Neural cell (in vitro differentiated cells): ENCODE measurements around the gene BNC2. TPM values are rescaled to one million over a fixed set of nuclear protein-coding genes. Genes with fewer than 3 reads are reported as not detected.

Experiments
- H2AFZ ChIP-seq: fragments of 200-600, 300-800 bp; sonication (generic), shearing (Covaris generic); 2 replicates; pipeline ENCODE4 v1.6.0; 2014; ENCODE audit warnings: low read depth, mild to moderate bottlenecking, antibody characterized with exemption, low read length, moderate library complexity
- H3F3A ChIP-seq: fragments of 200-600 bp; shearing (Covaris generic); 2 replicates; pipeline ENCODE4 v1.6.1; 2016; ENCODE audit warnings: mild to moderate bottlenecking, moderate library complexity, mixed read lengths, antibody characterized with exemption, low read length; ENCODE audit not compliant: insufficient read depth, poor library complexity, severe bottlenecking
- H3K27ac ChIP-seq: fragments of 200-600, 300-800 bp; sonication (generic), shearing (Covaris generic); 2 replicates; pipeline ENCODE4 v1.5.1; 2014; ENCODE audit warnings: mild to moderate bottlenecking, low read length, moderate library complexity
- H3K27me3 ChIP-seq: fragments of 300-800, 200-600 bp; sonication (generic), shearing (Covaris generic); 2 replicates; pipeline ENCODE4 v1.6.0; 2014; ENCODE audit warnings: mild to moderate bottlenecking, low read depth, low read length, moderate library complexity; ENCODE audit not compliant: insufficient read depth
- H3K36me3 ChIP-seq: fragments of 300-800, 200-600 bp; sonication (generic), shearing (Covaris generic); 2 replicates; pipeline ENCODE4 v1.5.1; 2014; ENCODE audit warnings: mild to moderate bottlenecking, antibody characterized with exemption, low read length, moderate library complexity; ENCODE audit not compliant: insufficient read depth
- H3K4me2 ChIP-seq: fragments of 300-800, 200-600 bp; sonication (generic), shearing (Covaris generic); 2 replicates; pipeline ENCODE4 v1.6.0; 2014; ENCODE audit warnings: mild to moderate bottlenecking, low read length
- H3K4me3 ChIP-seq: fragments of 300-800, 200-600 bp; sonication (generic), shearing (Covaris generic); 2 replicates; pipeline ENCODE4 v1.5.1; 2014; ENCODE audit warnings: mild to moderate bottlenecking, low read length, moderate library complexity
- H3K79me2 ChIP-seq: fragments of 200-600 bp; shearing (Covaris generic); replicated peaks from 2 replicates; pipeline ENCODE4 v1.6.0; 2014; ENCODE audit warnings: mild to moderate bottlenecking, low read length, moderate library complexity; ENCODE audit not compliant: insufficient read depth
- H3K9ac ChIP-seq: fragments of 300-800, 200-600 bp; sonication (generic), shearing (Covaris generic); 2 replicates; pipeline ENCODE4 v1.6.1; 2016; ENCODE audit warnings: mild to moderate bottlenecking, low read length, mixed read lengths
- H3K9me2 ChIP-seq: fragments of 200-600 bp; shearing (Covaris generic); 2 replicates; pipeline ENCODE4 v1.6.1; 2016; ENCODE audit warnings: mild to moderate bottlenecking, low read length, mixed read lengths; ENCODE audit not compliant: insufficient read depth
- H3K9me3 ChIP-seq: fragments of 200-600, 300-800 bp; sonication (generic), shearing (Covaris generic); 2 replicates; pipeline ENCODE4 v1.6.1; 2016; ENCODE audit warnings: mild to moderate bottlenecking, mixed run types, low read length, moderate library complexity, mixed read lengths
- H4K20me1 ChIP-seq: fragments of 200-600 bp; shearing (Covaris generic); 2 replicates; pipeline ENCODE4 v1.6.1; 2016; ENCODE audit warnings: mild to moderate bottlenecking, mixed run types; ENCODE audit not compliant: insufficient read depth
- EP300 ChIP-seq: fragments of 450-650 bp; conservative IDR thresholded peaks from 2 replicates; pipeline ENCODE4 v1.6.1; 2014; ENCODE audit warnings: antibody characterized with exemption, mild to moderate bottlenecking, moderate library complexity; ENCODE audit not compliant: poor library complexity, severe bottlenecking
- EZH2 ChIP-seq: fragments of 200-600, 300-800 bp; shearing (Covaris generic), sonication (generic); IDR thresholded peaks from 2 replicates; pipeline ENCODE4 v1.6.1; 2014; ENCODE audit warnings: antibody characterized with exemption, low read length, borderline replicate concordance, mild to moderate bottlenecking; ENCODE audit not compliant: insufficient read depth, poor library complexity, severe bottlenecking
- MXI1 ChIP-seq: fragments of 450-650 bp; conservative IDR thresholded peaks from 2 replicates; pipeline ENCODE4 v1.6.1; 2014; ENCODE audit warnings: antibody characterized with exemption, mild to moderate bottlenecking; ENCODE audit not compliant: poor library complexity, severe bottlenecking
- POLR2AphosphoS5 ChIP-seq: IDR thresholded peaks from 2 replicates; pipeline ENCODE4 v1.6.1; 2012
- RAD21 ChIP-seq: fragments of 450-650 bp; conservative IDR thresholded peaks from 2 replicates; pipeline ENCODE4 v1.6.1; 2014; ENCODE audit warnings: antibody characterized with exemption, mild to moderate bottlenecking, moderate library complexity
- SMC3 ChIP-seq: fragments of 450-650 bp; conservative IDR thresholded peaks from 2 replicates; pipeline ENCODE4 v1.6.1; 2014; ENCODE audit warnings: antibody characterized with exemption, mild to moderate bottlenecking, moderate library complexity; ENCODE audit not compliant: poor library complexity
- TAF1 ChIP-seq: IDR thresholded peaks from 2 replicates; pipeline ENCODE4 v1.6.1; 2012; ENCODE audit warnings: low read depth
- polyA plus RNA-seq: library from polyadenylated mRNA; depleted of rRNA; stranded (reverse); fragments of >200 nt; gene quantifications from 2 replicates; pipeline ENCODE4 v1.2.3, GENCODE V29; 2014
- TF ChIP-seq, protein P1 (sequence below): IDR thresholded peaks from 2 replicates; pipeline ENCODE4 v1.6.1; 2012; ENCODE audit warnings: borderline replicate concordance
- TF ChIP-seq, protein P2 (sequence below): fragments of 450-650 bp; IDR thresholded peaks from 2 replicates; pipeline ENCODE4 v1.5.1; 2014; ENCODE audit warnings: antibody characterized with exemption, mild to moderate bottlenecking, moderate library complexity; ENCODE audit not compliant: poor library complexity, severe bottlenecking

Gene BNC2
- polyA plus RNA-seq, 1 donor from 2014 or later, result 1.3 TPM

DNA sequence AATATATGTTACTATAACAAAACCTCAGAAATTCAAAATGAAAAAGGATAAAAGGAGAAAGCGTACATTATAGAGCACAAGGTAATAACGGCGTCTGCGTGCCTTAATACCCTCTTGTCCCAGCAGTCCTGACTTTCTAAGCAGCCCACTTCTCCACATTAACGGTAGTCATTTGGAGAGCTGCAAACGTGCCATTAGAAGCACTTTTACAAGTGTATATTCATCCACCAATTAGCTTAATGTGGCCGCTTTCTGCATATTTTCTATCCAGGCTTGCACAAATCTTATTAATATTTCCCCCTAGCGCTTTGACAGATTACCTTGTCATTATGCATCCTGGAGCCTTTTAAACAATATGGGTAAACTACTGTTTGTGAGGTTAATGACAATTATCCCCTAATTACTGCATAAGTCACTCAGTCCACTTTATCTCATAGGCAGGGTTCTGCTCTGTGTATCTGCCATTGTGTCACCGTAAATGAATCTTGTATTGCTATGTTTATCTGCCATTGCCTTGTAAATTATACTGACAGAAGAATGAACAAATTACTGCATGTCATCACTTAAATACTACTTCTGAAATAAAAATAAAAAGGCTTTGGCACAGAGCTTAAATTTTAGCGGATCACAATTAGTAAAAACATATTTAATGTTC is 421.3 kb downstream of the BNC2 start:
- Histone ChIP-seq H2AFZ (no peak overlapping the region), H3K4me2 (no peak overlapping the region), H3F3A (no peaks in the 10 kb centered on the region), H3K27ac (no peak overlapping the region), H3K27me3 (peaks cover 5% of the 10 kb centered on the region), H3K79me2 (no peaks in the 10 kb centered on the region), H3K9me2 (no peaks in the 10 kb centered on the region), H3K9me3 (no peaks in the 10 kb centered on the region), H3K36me3 (no peaks in the 10 kb centered on the region), H3K4me3 (no peak overlapping the region), H4K20me1 (no peaks in the 10 kb centered on the region), H3K9ac (no peak overlapping the region)
- TF ChIP-seq EZH2 (no peak), MXI1 (no peak), TAF1 (no peak), POLR2AphosphoS5 (no peak), RAD21 (no peak), EP300 (no peak), SMC3 (no peak)
- TF ChIP-seq, protein P1, sequence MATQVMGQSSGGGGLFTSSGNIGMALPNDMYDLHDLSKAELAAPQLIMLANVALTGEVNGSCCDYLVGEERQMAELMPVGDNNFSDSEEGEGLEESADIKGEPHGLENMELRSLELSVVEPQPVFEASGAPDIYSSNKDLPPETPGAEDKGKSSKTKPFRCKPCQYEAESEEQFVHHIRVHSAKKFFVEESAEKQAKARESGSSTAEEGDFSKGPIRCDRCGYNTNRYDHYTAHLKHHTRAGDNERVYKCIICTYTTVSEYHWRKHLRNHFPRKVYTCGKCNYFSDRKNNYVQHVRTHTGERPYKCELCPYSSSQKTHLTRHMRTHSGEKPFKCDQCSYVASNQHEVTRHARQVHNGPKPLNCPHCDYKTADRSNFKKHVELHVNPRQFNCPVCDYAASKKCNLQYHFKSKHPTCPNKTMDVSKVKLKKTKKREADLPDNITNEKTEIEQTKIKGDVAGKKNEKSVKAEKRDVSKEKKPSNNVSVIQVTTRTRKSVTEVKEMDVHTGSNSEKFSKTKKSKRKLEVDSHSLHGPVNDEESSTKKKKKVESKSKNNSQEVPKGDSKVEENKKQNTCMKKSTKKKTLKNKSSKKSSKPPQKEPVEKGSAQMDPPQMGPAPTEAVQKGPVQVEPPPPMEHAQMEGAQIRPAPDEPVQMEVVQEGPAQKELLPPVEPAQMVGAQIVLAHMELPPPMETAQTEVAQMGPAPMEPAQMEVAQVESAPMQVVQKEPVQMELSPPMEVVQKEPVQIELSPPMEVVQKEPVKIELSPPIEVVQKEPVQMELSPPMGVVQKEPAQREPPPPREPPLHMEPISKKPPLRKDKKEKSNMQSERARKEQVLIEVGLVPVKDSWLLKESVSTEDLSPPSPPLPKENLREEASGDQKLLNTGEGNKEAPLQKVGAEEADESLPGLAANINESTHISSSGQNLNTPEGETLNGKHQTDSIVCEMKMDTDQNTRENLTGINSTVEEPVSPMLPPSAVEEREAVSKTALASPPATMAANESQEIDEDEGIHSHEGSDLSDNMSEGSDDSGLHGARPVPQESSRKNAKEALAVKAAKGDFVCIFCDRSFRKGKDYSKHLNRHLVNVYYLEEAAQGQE, result no peak
- TF ChIP-seq, protein P2, sequence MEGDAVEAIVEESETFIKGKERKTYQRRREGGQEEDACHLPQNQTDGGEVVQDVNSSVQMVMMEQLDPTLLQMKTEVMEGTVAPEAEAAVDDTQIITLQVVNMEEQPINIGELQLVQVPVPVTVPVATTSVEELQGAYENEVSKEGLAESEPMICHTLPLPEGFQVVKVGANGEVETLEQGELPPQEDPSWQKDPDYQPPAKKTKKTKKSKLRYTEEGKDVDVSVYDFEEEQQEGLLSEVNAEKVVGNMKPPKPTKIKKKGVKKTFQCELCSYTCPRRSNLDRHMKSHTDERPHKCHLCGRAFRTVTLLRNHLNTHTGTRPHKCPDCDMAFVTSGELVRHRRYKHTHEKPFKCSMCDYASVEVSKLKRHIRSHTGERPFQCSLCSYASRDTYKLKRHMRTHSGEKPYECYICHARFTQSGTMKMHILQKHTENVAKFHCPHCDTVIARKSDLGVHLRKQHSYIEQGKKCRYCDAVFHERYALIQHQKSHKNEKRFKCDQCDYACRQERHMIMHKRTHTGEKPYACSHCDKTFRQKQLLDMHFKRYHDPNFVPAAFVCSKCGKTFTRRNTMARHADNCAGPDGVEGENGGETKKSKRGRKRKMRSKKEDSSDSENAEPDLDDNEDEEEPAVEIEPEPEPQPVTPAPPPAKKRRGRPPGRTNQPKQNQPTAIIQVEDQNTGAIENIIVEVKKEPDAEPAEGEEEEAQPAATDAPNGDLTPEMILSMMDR, result no peak

DNA sequence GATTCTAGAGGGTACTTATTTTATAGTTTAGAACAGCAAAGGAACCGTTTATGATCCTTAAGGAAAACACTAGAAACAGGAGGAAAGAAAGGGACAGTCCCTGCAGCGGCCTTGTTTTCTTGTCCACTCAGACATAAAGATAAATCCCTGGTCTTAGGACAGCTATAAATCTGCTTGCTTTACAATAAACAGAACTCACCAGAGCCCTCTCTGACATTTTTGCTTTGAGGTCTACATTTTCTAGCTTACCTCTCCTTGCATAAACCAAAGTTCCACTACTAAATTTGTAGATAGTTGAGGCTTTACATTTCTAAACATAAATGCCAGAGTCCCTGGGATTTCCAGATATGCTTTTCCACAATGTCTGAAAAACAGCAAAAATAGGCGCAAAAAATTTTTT is 422.5 kb downstream of the BNC2 start:
- Histone ChIP-seq H3K4me3 (no peak overlapping the region), H3F3A (no peaks in the 10 kb centered on the region), H4K20me1 (no peaks in the 10 kb centered on the region), H2AFZ (no peak overlapping the region), H3K9me2 (no peaks in the 10 kb centered on the region), H3K79me2 (no peaks in the 10 kb centered on the region), H3K9me3 (no peaks in the 10 kb centered on the region), H3K9ac (no peak overlapping the region), H3K4me2 (no peak overlapping the region), H3K27ac (no peak overlapping the region), H3K27me3 (no peaks in the 10 kb centered on the region), H3K36me3 (no peaks in the 10 kb centered on the region)
- TF ChIP-seq EP300, result no peak
- TF ChIP-seq, protein P2, result no peak
